Body of pancreas (tissue), 4 donors: ENCODE measurements around the gene GRIK1.

Experiments used
- POLR2A ChIP-seq, 3 donors: fragments of 450-650 bp; IDR thresholded peaks; one replicate each; pipeline ENCODE4 v1.6.1; 2016; ENCODE audit warnings: antibody characterized with exemption in 3 of 3, mild to moderate bottlenecking in 2 of 3
- TF ChIP-seq, protein P1 (sequence below), 7 experiments: fragments of 450-650 bp in 4 of 7; fragments of 200-600 bp in 3 of 7; sonication (generic) in 3 of 7; IDR thresholded peaks; one replicate each; pipeline ENCODE4 v1.5.1; 2016 to 2019; ENCODE audit warnings: antibody characterized with exemption in 7 of 7

DNA sequence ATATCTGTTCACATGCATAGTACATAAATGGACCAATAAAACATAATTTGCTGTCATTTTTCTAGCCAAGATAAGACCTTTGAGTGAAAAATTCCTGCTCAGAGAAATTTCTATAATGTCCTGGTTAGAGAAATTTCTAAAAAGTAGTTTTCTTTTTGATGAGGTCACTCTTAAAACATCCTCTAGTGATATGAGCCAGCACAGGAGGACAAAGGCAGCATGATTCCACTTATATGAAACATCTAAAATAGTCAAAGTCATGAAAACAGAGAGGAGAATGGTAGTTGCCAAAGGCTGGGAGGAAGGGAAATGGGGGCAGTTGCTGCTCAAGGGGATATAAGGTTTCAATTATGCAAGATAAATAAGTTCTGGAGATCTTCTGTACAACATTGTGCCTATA lies 401.7 kb downstream of the GRIK1 start:
- TF ChIP-seq, protein P1, sequence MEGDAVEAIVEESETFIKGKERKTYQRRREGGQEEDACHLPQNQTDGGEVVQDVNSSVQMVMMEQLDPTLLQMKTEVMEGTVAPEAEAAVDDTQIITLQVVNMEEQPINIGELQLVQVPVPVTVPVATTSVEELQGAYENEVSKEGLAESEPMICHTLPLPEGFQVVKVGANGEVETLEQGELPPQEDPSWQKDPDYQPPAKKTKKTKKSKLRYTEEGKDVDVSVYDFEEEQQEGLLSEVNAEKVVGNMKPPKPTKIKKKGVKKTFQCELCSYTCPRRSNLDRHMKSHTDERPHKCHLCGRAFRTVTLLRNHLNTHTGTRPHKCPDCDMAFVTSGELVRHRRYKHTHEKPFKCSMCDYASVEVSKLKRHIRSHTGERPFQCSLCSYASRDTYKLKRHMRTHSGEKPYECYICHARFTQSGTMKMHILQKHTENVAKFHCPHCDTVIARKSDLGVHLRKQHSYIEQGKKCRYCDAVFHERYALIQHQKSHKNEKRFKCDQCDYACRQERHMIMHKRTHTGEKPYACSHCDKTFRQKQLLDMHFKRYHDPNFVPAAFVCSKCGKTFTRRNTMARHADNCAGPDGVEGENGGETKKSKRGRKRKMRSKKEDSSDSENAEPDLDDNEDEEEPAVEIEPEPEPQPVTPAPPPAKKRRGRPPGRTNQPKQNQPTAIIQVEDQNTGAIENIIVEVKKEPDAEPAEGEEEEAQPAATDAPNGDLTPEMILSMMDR (IDR thresholded peaks at IDR 0.05), result no peak
- no peak for TF ChIP-seq POLR2A (IDR thresholded peaks at IDR 0.05)
